GM03348 (cell line): Measurements from ENCODE around the gene ZFPM1.
A peak's percentile ranks its signal among the peaks of the same experiment; 100 is the strongest.

ENCODE experiments used
- DNase-seq: peaks from one replicate; pipeline ENCODE4 v3.0.0; 2012; ENCODE audit warnings: low spot score

ZFPM1 gene

DNA sequence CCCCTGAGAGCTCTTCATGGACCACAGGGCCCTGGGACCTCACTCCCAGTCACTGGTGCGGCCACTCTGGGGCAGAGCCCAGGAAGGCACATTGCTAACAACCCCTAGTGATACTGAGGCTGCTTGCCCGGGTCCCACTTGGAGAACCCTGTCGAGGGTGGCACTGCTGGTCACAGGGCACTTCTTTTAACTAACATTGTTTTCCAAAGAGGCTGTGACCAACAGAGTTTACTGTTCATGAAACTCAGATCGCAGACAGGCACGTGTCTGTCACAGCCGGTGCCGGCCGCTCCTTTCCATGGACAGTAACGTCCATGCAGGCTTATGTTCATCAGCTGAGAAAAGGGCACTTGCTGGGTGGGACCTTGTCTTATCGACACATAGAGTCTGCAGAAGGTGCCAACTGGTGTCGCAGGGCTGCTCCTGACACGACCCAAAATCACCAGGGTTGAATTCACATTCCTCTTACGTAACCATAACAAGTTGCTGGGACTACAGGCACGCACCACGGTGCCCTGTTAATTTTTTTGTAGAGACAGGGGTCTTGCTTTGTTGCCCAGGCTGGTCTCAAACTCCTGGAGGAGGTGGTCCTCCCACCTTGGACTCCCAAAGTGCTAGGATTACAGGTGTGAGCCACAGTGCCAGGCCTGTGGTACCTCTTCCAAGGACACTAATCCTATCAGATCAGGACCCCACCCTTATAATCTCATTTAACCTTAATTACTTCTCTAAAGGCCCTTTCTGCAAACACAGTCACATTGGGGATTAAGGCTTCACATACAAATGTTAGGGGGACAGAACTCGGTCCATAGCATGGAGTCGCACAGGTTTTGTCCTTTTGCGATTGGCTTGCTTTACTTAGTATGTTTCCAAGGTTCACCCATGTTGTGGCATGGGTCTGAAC lies 115.9 kb downstream of the ZFPM1 start:
- DNase-seq = no peak

DNA sequence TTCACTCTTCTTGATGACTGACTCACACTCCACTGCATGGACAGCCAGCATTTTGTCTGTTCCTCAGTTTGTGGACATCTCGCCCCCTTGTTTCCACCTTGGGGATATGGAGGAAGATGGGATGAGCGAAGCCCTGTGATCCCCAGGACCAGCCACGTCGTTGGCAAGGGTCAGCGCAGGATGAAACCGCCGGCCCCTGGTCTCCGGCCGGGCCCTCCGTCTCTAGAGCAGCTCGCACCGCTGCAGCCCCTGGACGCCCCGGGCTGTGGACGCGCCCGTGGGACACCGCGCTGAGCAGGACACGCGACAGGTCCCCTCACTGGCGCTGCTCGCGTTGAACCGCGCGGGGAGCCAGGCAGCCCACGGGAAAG lies 116.5 kb downstream of the ZFPM1 start:
- DNase-seq = peak; percentile 42

DNA sequence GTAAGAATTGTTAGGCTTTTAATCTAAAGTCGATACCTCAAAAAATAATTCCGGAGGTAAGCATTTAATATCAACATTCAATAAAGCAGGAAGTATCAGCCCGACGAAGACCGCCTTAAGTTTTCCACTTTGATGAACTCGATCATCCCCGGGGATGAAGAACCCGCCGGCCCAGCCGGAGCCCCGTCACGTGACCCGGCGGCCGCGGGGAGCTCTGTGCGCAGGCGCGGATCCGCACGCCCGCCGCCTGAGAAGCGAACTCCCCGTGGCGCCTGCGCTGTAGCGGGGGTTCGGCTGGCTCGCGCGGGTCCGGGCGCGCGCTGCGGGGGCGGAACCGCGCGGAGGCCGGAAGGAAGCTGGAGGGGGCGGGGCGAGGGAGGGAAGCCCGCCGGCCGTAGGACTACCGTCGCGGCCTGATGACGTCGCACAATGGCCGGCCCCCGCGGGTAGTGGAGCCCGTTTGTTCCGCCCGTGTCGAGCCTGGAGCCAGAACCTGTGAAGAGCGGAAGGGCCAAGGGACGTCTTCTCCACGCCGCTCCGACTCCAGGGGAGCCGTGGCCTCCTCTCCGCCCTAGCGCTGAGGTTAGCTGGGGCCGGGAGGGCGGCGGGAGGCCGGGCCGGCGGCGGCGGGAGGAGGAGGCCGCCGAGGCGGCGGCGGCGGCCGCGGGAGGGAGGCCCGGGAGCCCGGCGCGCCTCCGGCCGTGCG lies 117.1 kb downstream of the ZFPM1 start, which contains the start of gene ZC3H18:
Gene ZC3H18, plus strand, starts transcription at position 419 of the 706 bp plus-strand sequence. CDS start 6,721 bp downstream, outside the sequence.
- peak; percentile 100 for DNase-seq

DNA sequence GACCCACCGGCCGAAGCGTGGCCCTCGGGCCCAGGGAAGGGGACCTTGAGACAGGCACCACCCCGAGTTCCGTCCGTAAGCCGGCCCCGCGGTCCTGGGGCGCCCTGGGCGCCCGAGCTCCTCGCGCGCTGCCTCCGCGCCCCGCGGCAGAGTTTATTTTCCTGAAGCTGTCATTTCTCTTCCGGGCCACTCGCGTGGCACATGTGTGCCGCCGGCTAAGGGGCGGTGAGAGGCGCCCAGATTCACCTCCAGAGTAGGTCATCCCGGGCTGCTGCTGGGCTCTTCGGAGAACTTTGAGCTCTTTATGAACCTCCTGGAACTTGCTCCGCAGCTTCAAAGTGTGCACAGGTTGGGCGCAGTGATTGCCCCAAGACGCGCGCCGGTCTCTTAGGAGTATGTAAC lies 117.6 kb downstream of the ZFPM1 start:
- DNase-seq = peak; percentile 37

DNA sequence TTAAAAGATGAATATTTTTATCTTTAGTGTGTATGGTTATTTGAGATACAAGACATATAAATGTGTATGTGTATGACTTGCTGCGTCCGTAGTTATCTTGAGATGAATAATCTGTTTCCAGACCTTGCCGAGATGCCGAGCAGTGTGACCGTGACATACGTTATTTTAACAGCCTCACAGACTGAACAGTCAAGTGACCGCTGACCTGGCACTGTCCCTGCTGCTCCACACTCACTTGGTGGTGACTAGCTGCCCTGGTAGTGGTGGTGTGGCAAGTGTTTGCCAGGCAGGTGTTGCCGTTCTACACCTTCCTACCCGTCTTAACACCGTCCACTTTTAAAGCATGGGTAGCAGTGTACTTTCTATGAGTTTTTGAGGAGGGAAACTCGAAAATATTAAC lies 122.2 kb downstream of the ZFPM1 start:
- no peak for DNase-seq

DNA sequence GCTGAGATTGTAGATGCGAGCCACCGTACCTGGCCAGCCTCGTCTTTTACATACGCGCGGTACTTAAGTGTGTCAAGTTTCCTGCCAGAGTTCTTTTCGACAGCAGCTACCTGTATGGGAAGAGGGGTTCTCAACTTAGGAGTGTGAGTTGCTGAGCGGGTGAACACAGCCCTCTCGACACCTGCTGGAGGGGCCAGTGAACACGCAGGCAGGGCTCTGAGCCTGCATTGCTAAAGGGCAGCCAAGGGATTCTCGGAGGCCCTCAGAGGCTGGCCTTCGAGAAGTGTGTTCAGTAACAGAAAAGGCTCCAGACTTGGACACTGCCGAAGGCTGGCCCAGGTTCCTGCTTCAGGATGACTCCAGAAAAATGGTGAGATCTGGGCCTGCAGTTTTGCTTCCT lies 123.2 kb downstream of the ZFPM1 start:
- DNase-seq = no peak

DNA sequence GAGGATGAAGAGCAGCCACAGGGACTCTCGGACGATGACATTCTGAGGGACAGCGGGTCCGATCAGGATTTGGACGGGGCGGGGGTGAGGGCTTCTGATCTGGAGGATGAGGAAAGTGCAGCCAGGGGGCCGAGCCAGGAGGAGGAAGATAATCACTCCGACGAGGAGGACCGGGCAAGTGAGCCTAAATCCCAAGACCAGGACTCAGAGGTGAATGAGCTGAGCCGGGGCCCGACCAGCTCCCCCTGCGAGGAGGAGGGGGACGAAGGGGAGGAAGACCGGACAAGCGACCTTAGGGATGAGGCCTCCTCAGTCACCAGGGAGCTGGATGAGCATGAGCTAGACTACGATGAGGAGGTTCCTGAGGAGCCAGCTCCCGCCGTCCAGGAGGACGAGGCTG lies 124.1 kb downstream of the ZFPM1 start:
- no peak for DNase-seq

DNA sequence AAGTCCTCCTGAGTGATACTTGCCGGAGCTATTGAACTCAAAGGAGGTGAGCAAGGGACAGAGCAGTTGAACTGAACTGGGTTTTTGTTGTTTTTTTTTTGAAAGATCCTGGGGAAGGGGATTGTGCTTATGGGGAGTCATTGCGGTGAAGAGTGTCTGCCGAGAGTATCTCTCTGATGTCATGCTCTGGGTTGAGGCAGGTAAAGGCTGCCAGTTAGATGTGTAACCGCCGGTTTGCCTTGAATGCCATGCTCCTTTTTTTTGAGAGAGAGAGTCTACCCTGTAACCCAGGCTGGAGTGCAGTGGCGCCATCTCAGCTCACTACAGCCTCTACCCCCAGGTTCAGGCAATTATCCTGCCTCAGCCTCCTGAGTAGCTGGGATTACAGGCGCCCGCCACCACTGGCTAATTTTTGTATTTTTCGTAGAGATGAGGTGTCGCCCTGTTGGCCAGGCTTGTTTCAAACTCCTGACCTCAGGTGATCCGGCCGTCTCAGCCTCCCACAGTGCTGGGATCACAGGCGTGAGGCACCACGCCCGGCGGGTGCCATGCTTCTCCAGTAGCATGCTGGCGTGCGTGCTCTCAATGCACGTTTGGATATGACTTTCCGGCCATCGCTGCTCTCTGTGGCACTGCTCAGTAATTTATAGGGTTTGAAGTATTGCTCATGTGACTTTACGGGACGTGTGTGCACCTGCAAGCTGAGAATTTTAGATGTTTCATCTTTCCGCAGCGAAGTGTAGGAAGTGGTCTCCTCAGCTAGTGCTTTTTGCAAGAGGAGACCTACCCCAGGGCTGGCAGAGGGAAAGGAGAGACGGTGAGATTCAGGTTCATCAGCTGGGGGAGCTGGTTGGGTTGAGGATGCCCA lies 125.6 kb downstream of the ZFPM1 start:
- no peak for DNase-seq

DNA sequence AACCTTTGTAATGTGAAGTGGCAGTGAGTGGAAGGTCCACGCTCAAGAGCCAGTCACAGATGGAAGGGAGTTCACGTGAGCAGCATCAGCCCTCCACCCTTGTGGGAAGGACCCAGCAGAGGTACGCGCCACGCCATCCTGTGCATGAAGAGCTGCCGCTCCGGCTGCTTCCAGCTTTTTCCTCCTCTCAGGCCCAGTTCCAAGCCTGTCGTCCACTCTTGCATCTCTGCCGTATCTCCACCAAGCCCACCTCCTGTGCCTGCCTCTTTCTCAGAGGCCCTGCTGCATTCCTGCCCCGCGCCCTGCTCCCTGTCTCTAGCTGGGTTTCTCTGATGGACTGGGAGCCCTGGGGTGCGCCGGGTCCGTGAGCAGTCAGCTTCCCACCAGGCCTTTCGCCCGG lies 127.3 kb downstream of the ZFPM1 start:
- DNase-seq = no peak

DNA sequence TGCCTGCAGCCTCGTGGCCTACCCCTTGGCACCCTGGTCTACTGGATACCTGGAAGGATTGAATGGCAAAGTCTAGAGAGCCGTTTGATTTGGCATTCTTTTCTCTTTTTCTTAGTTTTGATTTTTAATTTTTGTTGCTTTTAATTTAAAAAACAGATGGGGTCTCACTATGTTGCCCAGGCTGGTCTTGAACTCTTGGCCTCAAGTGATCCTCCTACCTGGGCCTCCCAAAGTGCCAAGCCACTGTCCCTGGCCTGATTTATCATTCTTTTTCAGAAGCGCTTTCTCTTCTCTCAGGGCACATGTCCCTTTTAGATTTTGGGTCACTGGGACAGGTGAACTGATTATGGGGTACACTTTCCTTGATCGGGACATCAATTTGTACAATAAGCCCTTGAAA lies 128.0 kb downstream of the ZFPM1 start:
- no peak for DNase-seq

DNA sequence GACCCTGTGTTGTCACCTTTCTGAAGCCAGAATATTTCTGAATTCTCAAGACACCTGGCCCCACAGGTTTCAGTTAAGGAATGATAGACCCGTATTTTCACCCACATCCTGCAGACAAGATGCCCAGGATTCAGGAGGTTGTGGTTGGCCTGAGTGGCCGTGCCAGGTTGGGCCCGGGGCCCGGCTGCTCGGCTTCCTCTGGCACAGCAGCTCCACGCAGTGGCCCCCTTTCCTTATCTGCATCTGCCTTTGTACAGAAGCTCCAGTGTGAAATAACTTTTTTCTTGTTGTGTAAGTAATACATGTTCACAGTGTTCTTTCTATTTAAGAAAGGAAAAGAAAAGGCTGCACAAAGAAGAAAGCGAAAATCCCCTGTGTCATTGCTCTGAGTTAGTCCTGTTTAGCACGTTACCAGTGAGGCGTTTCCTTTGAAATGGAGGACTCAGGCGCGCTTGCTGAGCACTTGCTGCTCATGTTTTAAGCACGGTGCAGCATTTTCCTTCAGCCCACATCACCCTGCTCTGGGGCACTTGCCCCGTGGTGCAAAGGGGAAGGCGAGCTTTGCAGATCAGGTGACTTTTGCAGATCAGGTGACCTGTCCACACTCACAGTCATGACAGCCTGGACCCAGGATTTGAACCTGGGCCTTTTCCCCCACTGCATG lies 130.0 kb downstream of the ZFPM1 start:
- DNase-seq = no peak

DNA sequence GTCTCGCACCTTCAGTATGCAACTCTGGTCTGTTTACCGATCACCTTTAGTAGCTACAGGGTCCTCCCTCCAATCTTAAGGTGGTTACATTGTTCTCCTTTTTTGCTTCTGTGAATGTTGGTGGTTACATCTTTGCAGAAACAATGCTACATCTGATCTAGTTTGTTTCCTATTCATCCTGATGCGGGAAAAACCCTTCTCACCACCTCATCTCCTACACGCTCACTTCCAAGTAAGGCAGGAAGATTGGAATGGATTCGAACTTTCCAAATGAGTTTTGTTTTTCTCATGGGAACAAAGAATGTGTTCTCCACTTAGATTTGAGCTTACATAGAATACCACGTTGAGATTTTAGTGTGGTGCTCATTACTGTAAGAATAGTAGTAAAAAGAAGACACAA lies 131.6 kb downstream of the ZFPM1 start:
- no peak for DNase-seq

DNA sequence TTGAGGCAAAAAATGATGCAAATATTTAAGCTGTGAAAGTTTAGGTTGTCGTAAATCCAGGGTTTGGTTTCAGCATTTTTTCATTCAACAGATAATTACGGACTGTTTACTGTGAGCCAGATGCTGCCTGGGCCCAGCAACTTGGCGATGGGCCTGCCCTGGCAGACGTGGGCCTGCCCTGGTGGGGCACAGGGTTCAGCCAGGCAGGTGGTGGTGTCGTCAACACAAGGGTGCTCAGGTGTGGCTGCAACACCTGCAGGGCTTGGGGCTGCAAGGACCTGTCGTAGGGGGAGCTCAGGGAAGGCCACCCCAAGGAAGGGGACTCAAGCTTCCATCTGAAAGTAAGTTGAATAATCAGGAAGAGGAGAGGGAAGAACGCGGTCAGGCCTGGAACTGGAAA lies 132.2 kb downstream of the ZFPM1 start:
- DNase-seq = no peak

DNA sequence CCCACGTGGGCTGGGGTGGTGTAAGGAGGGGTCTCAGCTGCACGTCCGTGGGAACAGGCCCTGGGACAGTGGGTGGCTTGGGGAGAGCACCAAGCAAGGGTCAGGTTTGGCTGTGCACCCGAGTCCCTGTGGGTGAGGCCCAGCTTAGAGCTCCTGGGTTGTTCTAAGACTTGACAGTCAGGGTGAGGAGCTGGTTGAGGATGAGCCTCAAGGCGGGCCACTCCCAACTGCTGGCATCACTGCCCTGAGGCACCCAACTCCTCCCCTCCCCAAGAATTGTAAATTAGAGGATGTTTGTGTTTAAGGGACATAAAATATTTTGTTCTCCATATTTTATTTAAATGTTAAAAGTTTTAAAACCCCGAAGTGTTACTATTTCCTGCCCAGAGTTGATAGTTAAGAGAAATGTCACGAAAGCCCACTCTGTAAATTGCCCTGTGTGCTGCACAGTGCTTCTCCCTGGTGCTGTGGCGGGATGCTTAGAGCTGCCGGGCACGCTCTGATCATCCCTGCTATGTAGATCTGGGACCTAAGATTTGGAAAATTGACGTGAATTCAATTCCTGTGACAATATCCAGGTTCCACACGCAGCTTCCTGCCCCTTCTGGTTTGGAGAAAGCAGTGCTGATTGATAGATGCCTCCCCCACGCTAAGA lies 133.0 kb downstream of the ZFPM1 start:
- DNase-seq = no peak
